Activated CD8-positive, alpha-beta T cell treated with anti-CD3 and anti-CD28 coated beads for 36 hours (primary cell): ENCODE results near the gene ABCG8. TPM values are rescaled to one million over a fixed set of nuclear protein-coding genes. Genes with fewer than 3 reads are reported as not detected.

ENCODE experiments used
- ATAC-seq: fragments of 200-7000 bp; cut with Tn5 transposase; one replicate; pipeline ENCODE4 v1.10.0; 2021; ENCODE audit warnings: mild to moderate bottlenecking, moderate library complexity
- CTCF ChIA-PET: fragments of 350-600 bp; sonication (Branson Sonifier 250); formaldehyde crosslinking; loops from one replicate; lab custom pipeline; 2021; ENCODE audit warnings: antibody characterized with exemption; lab: Charles Lee
- POLR2A ChIA-PET: fragments of 350-600 bp; sonication (Branson Sonifier 250); formaldehyde crosslinking; loops from one replicate; lab custom pipeline; 2021; ENCODE audit warnings: antibody characterized with exemption; lab: Charles Lee
- DNase-seq: peaks from one replicate; pipeline ENCODE4 v3.0.0-alpha.2; 2020
- H3K27ac Mint-ChIP-seq: one replicate; pipeline ENCODE4 v1.8.0; 2021; ENCODE audit warnings: mild to moderate bottlenecking, mixed read lengths
- H3K27me3 Mint-ChIP-seq: one replicate; pipeline ENCODE4 v1.8.0; 2021; ENCODE audit warnings: mixed read lengths
- H3K36me3 Mint-ChIP-seq: one replicate; pipeline ENCODE4 v1.8.0; 2021; ENCODE audit warnings: low read depth, mixed read lengths
- H3K4me1 Mint-ChIP-seq: one replicate; pipeline ENCODE4 v1.8.0; 2021; ENCODE audit warnings: low read depth, mixed read lengths
- H3K4me3 Mint-ChIP-seq: one replicate; pipeline ENCODE4 v1.8.0; 2021; ENCODE audit warnings: mild to moderate bottlenecking, moderate library complexity, mixed read lengths
- H3K9me3 Mint-ChIP-seq: one replicate; pipeline ENCODE4 v1.8.0; 2021; ENCODE audit warnings: mixed read lengths
- intact Hi-C: fragments of 100-400 bp; cut with micrococcal nuclease; formaldehyde crosslinking; loops from one replicate; pipeline ENCODE4 v1.10.0; 2022
- total RNA-seq, 2 experiments: library from RNA; stranded (reverse); gene quantifications; one replicate each; pipeline ENCODE4 v1.2.3, GENCODE V29; 2021
- TF ChIP-seq, protein P1 (sequence below): fragments of 200-600 bp; IDR thresholded peaks from one replicate; pipeline ENCODE4 v1.8.0; 2022; ENCODE audit warnings: antibody characterized with exemption, mild to moderate bottlenecking

Gene ABCG8
- total RNA-seq, 2 experiments from 2014 or later, result not detected

DNA sequence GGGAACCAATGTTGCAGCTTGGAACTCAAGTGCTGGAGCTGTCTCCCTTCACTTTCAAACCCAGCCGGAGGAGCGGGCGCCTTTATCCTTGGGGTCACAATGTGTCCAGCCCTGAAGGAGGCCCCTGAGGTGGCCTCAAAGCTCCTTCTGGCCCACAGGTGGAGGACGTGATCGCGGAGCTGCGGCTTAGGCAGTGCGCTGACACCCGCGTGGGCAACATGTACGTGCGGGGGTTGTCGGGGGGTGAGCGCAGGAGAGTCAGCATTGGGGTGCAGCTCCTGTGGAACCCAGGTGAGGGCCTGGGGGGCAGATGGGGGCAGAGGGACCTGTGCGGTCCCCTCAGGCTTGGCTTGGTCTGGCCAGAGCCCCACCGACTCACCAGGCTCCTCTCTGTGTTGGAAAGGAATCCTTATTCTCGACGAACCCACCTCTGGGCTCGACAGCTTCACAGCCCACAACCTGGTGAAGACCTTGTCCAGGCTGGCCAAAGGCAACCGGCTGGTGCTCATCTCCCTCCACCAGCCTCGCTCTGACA is 13.5 kb downstream of the ABCG8 start:
- intact Hi-C loops, result no loop called here
- POLR2A ChIA-PET, result no interaction called here

DNA sequence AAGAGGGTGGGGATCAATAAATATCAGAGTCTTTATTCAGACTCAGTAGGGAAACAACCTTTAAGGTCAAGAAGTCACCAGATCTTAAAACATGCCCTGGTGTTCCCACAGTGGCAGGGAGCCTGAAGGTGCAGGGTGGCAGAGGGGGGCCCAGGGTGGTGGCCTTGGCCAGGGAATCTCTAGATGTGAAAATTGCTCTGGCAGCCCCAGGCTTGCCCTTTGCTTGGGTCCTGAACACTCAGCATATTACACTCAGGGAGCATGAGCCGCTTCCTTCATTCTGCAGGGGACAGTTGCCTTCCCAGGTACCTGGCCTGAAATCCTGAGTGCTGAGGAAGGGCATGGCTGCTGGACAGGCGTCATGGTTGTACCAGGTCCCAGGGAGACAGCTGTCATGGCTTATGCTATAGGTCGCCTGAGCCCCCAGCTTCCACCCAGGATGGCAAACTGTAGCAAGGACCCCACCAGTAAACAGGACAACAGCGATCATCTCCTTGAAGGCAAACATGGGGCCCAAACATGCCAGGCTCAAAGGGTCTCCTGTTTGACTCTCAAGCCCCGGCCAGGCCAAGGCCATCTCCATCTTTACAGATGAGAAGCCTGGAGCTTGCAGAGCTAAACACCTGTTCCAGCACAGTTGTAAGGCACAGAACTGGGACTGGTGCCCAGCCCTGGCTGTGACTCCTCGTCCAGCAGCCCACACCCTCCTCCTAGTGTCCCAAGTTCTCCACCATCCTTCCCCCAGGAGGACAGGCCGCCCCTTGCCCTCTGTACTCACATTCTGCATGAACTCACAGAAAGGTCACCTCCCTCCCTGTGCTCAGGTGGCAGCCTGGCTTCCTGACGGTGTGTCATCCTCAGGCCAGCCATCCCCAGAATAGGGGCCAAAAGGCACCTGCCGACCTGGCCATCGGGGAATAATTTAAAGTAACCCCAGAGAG is 14.6 kb downstream of the ABCG8 start:
- ChIA-PET POLR2A (no interaction called here), CTCF (no interaction called here)
- Mint-ChIP-seq H3K4me1 (no peaks in the 10 kb centered on the region), H3K4me3 (no peak overlapping the region), H3K9me3 (no peaks in the 10 kb centered on the region), H3K27me3 (peaks cover 25% of the 10 kb centered on the region), H3K27ac (no peak overlapping the region), H3K36me3 (no peaks in the 10 kb centered on the region)
- TF ChIP-seq, protein P1, sequence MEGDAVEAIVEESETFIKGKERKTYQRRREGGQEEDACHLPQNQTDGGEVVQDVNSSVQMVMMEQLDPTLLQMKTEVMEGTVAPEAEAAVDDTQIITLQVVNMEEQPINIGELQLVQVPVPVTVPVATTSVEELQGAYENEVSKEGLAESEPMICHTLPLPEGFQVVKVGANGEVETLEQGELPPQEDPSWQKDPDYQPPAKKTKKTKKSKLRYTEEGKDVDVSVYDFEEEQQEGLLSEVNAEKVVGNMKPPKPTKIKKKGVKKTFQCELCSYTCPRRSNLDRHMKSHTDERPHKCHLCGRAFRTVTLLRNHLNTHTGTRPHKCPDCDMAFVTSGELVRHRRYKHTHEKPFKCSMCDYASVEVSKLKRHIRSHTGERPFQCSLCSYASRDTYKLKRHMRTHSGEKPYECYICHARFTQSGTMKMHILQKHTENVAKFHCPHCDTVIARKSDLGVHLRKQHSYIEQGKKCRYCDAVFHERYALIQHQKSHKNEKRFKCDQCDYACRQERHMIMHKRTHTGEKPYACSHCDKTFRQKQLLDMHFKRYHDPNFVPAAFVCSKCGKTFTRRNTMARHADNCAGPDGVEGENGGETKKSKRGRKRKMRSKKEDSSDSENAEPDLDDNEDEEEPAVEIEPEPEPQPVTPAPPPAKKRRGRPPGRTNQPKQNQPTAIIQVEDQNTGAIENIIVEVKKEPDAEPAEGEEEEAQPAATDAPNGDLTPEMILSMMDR, result no peak
- ATAC-seq (no peak), DNase-seq (no peak)
- intact Hi-C loops, result no loop called here

More for the DNA sequence above, 13.5 kb downstream of the ABCG8 start:
- Mint-ChIP-seq H3K4me1 (no peaks in the 10 kb centered on the region), H3K4me3 (no peak overlapping the region), H3K36me3 (no peaks in the 10 kb centered on the region), H3K27ac (no peak overlapping the region), H3K9me3 (no peaks in the 10 kb centered on the region), H3K27me3 (peaks cover 20% of the 10 kb centered on the region)
- CTCF ChIA-PET, result no interaction called here
- no peak for DNase-seq
- ATAC-seq, result no peak
- TF ChIP-seq, protein P1, result no peak

DNA sequence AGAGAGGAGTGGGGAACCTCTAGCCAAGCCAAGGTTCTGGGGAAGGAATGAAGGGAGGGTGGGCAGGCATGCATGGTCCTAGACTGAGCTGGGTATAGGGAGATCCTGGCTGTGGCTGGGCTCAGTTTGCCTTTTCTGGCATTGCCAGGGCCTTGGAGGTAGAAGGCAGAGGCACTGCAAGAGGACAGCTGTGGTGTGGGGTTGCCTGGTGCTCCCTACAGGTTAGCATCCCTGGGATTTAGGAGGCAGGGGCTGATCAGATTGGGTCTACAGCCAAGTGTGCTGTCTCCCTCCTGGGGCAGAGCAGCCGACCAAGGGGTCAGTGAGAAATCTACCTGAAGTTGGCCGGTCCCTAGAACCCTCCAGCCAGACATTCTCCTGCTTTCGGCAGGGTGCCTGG is 15.9 kb downstream of the ABCG8 start:
- intact Hi-C loops, result no loop called here
- POLR2A ChIA-PET, result no interaction called here
- TF ChIP-seq, protein P1, result no peak
- DNase-seq, result no peak
- ATAC-seq, result no peak
- no peak overlapping the region for H3K4me3 Mint-ChIP-seq
- no peaks in the 10 kb centered on the region for H3K4me1 Mint-ChIP-seq
- H3K9me3 Mint-ChIP-seq, result no peaks in the 10 kb centered on the region
- H3K36me3 Mint-ChIP-seq, result no peaks in the 10 kb centered on the region
- H3K27ac Mint-ChIP-seq, result no peak overlapping the region
- H3K27me3 Mint-ChIP-seq, result peaks cover 28% of the 10 kb centered on the region
- CTCF ChIA-PET, result no interaction called here

DNA sequence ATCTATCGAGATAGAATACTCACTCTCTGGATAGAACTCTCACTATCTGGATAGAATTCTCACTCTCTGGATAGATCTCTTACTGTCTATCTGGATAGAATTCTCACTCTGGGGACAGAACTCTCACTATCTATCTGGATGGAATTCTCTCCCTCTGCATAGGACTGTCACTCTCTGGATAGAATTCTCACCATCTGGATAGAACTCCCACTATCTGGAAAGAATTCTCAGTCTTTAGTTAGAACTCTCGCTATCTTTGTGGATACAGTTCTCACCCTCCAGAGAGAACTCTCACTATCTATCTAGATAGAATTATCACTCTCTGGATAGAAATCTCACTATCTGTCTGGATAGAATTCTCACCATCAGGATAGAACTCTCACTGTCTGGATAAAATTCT is 16.5 kb downstream of the ABCG8 start:
- Mint-ChIP-seq H3K4me1 (no peaks in the 10 kb centered on the region), H3K27me3 (peaks cover 31% of the 10 kb centered on the region), H3K9me3 (no peaks in the 10 kb centered on the region), H3K27ac (no peak overlapping the region), H3K36me3 (no peaks in the 10 kb centered on the region), H3K4me3 (no peak overlapping the region)
- intact Hi-C loops, result no loop called here
- TF ChIP-seq, protein P1, result no peak
- ChIA-PET CTCF (no interaction called here), POLR2A (no interaction called here)
- no peak for DNase-seq
- ATAC-seq, result no peak

DNA sequence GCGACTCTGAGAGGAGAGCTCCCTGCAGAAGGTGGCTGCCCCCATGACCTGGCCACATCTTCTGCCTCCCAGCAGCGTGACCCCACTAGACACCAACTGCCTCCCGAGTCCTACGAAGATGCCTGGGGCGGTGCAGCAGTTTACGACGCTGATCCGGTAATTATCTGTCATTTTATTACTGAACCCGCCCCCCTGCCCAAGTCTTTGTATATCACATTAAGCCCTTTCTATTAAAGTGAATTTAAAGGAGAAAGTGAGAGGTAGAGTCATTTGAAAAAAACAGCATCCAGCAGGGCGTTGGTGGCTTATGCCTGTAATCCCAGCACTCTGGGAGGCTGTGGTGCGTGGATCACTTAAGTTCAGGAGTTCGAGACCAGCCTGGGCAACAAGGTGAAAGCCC is 33.4 kb downstream of the ABCG8 start:
- Mint-ChIP-seq H3K4me1 (no peaks in the 10 kb centered on the region), H3K9me3 (no peaks in the 10 kb centered on the region), H3K27ac (no peak overlapping the region), H3K36me3 (no peaks in the 10 kb centered on the region), H3K4me3 (no peak overlapping the region), H3K27me3 (peaks cover 9% of the 10 kb centered on the region)
- DNase-seq, result no peak
- intact Hi-C loops, result loop anchor here (10.0 kb wide), 1 partner anchor 257 kb away; no protein-coding TSS in a partner anchor
- no peak for ATAC-seq
- ChIA-PET POLR2A (no interaction called here), CTCF (no interaction called here)
- TF ChIP-seq, protein P1, result no peak
